Endothelial cell of umbilical vein (primary cell): ENCODE data around the gene MACROD2. TPM values are rescaled to one million over a fixed set of nuclear protein-coding genes. Genes with fewer than 3 reads are reported as not detected.

ENCODE experiments used
- BruUV-seq: library from RNA; stranded (reverse); fragments of 400-500 nt; replicated peaks from 2 replicates; lab custom pipeline; 2021; lab: Mats Ljungman, UMichigan
- CTCF ChIA-PET: fragments of 300-600, 350-600 bp; sonication (Branson Sonifier 250); formaldehyde crosslinking; loops from one replicate; lab custom pipeline; 2021; ENCODE audit warnings: antibody characterized with exemption, inconsistent platforms; lab: Charles Lee
- POLR2A ChIA-PET: fragments of 300-600, 350-600 bp; sonication (Branson Sonifier 250); formaldehyde crosslinking; loops from one replicate; lab custom pipeline; 2021; ENCODE audit warnings: antibody characterized with exemption, inconsistent platforms; lab: Charles Lee
- DNase-seq: peaks from one replicate; pipeline ENCODE4 v3.0.0-alpha.2; 2011; ENCODE audit warnings: low read depth, low spot score
- FAIRE-seq: peaks from 2 replicates; lab custom pipeline; 2011; peaks lifted over from hg19 to GRCh38; lab: Jason Lieb, UNC
- H2AFZ ChIP-seq: 2 replicates; pipeline ENCODE4 v1.6.0; 2012; ENCODE audit warnings: low read depth, low read length, control low read depth, inconsistent platforms
- H3K27ac ChIP-seq: 2 replicates; pipeline ENCODE4 v1.5.1; 2011; ENCODE audit warnings: low read depth, mild to moderate bottlenecking, control low read depth, low read length, moderate library complexity; ENCODE audit not compliant: insufficient read depth
- H3K27me3 ChIP-seq, 2 experiments: 2 replicates each; pipeline versions ENCODE4 v1.6.0 to v1.6.1; 2011; ENCODE audit warnings: low read length in 2 of 2, mixed read lengths in 1 of 2; ENCODE audit not compliant: control insufficient read depth in 2 of 2, insufficient read depth in 2 of 2
- H3K36me3 ChIP-seq, 2 experiments: 2 replicates in 1 of 2; 3 replicates in 1 of 2; pipeline ENCODE4 v1.5.1; 2011; ENCODE audit warnings: low read length in 2 of 2, mild to moderate bottlenecking in 1 of 2, moderate library complexity in 1 of 2; ENCODE audit not compliant: control insufficient read depth in 2 of 2, insufficient read depth in 2 of 2; ENCODE audit errors: extremely low read depth in 1 of 2
- H3K4me1 ChIP-seq: 3 replicates; pipeline ENCODE4 v1.5.1; 2011; ENCODE audit warnings: mild to moderate bottlenecking, low read length; ENCODE audit not compliant: control insufficient read depth, insufficient read depth; ENCODE audit errors: extremely low read depth
- H3K4me2 ChIP-seq: 2 replicates; pipeline ENCODE4 v1.6.1; 2011; ENCODE audit warnings: low read length, control low read depth, mixed read lengths; ENCODE audit not compliant: insufficient read depth
- H3K4me3 ChIP-seq, 3 experiments: fragments of 200-600 bp in 1 of 3; sonication (generic), shearing (Covaris generic) in 1 of 3; replicated peaks in 1 of 3; 2 replicates each; pipeline ENCODE4 v1.5.1; 2011 to 2016; ENCODE audit warnings: control low read depth in 3 of 3, low read length in 3 of 3, mild to moderate bottlenecking in 2 of 3, inconsistent platforms in 1 of 3, low read depth in 1 of 3, moderate library complexity in 1 of 3; ENCODE audit not compliant: insufficient read depth in 1 of 3
- H3K79me2 ChIP-seq: 2 replicates; pipeline ENCODE4 v1.6.0; 2012; ENCODE audit warnings: low read length, inconsistent platforms; ENCODE audit not compliant: control insufficient read depth, insufficient read depth
- H3K9ac ChIP-seq: replicated peaks from 2 replicates; pipeline ENCODE3; 2011; ENCODE audit warnings: low read length, control low read depth; ENCODE audit not compliant: insufficient read depth; ENCODE audit errors: extremely low read depth
- H3K9me1 ChIP-seq: replicated peaks from 3 replicates; pipeline ENCODE4 v1.6.0; 2011; ENCODE audit warnings: mild to moderate bottlenecking, low read length; ENCODE audit not compliant: control insufficient read depth, insufficient read depth; ENCODE audit errors: extremely low read depth
- H3K9me3 ChIP-seq: replicated peaks from 2 replicates; pipeline ENCODE4 v1.5.1; 2012; ENCODE audit warnings: low read length, inconsistent platforms; ENCODE audit not compliant: control insufficient read depth, insufficient read depth
- H4K20me1 ChIP-seq: replicated peaks from 2 replicates; pipeline ENCODE3; 2011; ENCODE audit warnings: mild to moderate bottlenecking, low read length; ENCODE audit not compliant: control insufficient read depth, insufficient read depth; ENCODE audit errors: extremely low read depth
- CTCF ChIP-seq, 2 donors: IDR thresholded peaks; 1 replicate in 1 of 2; 2 replicates in 1 of 2; pipeline ENCODE4 v1.5.1; 2011; ENCODE audit warnings: low read length in 2 of 2, mild to moderate bottlenecking in 2 of 2, moderate library complexity in 2 of 2, control low read depth in 1 of 2, inconsistent platforms in 1 of 2, low read depth in 1 of 2; ENCODE audit not compliant: insufficient read depth in 1 of 2; ENCODE audit errors: extremely low read depth in 1 of 2
- EZH2 ChIP-seq: IDR thresholded peaks from 2 replicates; pipeline ENCODE4 v1.6.1; 2012; ENCODE audit warnings: borderline replicate concordance, low read depth, mild to moderate bottlenecking, moderate library complexity, low read length, inconsistent platforms; ENCODE audit not compliant: severe bottlenecking
- GATA2 ChIP-seq: IDR thresholded peaks from 2 replicates; pipeline ENCODE4 v1.7.0; 2011; ENCODE audit warnings: low read depth, mild to moderate bottlenecking, moderate library complexity, mixed read lengths, low read length; ENCODE audit not compliant: insufficient read length, insufficient read depth
- JUN ChIP-seq: IDR thresholded peaks from 2 replicates; pipeline ENCODE4 v1.6.1; 2011; ENCODE audit warnings: borderline replicate concordance, low read depth; ENCODE audit not compliant: insufficient read length, insufficient read depth
- MYC ChIP-seq: IDR thresholded peaks from one replicate; pipeline ENCODE4 v1.6.1; 2011; ENCODE audit warnings: mild to moderate bottlenecking, low read depth, low read length
- POLR2A ChIP-seq: IDR thresholded peaks from 2 replicates; pipeline ENCODE4 v1.6.1; 2012; ENCODE audit warnings: low read depth, mild to moderate bottlenecking, control low read depth, low read length
- POLR2AphosphoS5 ChIP-seq: IDR thresholded peaks from 2 replicates; pipeline ENCODE4 v1.6.1; 2012; ENCODE audit warnings: low read depth, mild to moderate bottlenecking, control low read depth, low read length, moderate library complexity; ENCODE audit not compliant: insufficient read depth
- dilution Hi-C: fragments of 300-500 bp; cut with MboI; formaldehyde crosslinking; loops from one replicate; pipeline ENCODE4 v1.15.0; 2019; ENCODE audit warnings: low sequenced_read_pairs; ENCODE audit not compliant: extremely low pct_ligation_motif_present
- intact Hi-C: fragments of 100-400 bp; cut with micrococcal nuclease; formaldehyde crosslinking; loops from one replicate; pipeline ENCODE4 v1.10.0; 2022
- polyA plus RNA-seq, 4 experiments: library from polyadenylated mRNA; depleted of rRNA in 3 of 4; stranded (reverse) in 3 of 4; unstranded in 1 of 4; fragments of >200 nt; gene quantifications; 2 replicates each; pipeline versions ENCODE4 v1.2.1 to v1.2.3, GENCODE V29; 2011 to 2012; ENCODE audit warnings: missing spikeins in 1 of 4
- total RNA-seq: library from RNA; stranded (reverse); gene quantifications from 2 replicates; pipeline ENCODE4 v1.2.3, GENCODE V29; 2021

MACROD2 gene
- total and polyA plus RNA-seq, 2 donors (not counting 3 experiments of a cell fraction or from before 2014, with no cell fraction given): 0.11 to 0.73 TPM

- Histone ChIP-seq H4K20me1 (no peaks in the 10 kb centered on the region), H3K79me2 (no peaks in the 10 kb centered on the region), H3K27me3 (no peaks in the 10 kb centered on the region), H3K4me1 (no peaks in the 10 kb centered on the region), H3K27ac (no peak overlapping the region), H3K4me2 (no peak overlapping the region), H3K9ac (no peak overlapping the region), H3K9me1 (no peaks in the 10 kb centered on the region), H3K4me3 (no peak overlapping the region), H3K9me3 (no peaks in the 10 kb centered on the region), H2AFZ (no peak overlapping the region), H3K36me3 (no peaks in the 10 kb centered on the region)
- no peak for TF ChIP-seq MYC
- no peak for TF ChIP-seq POLR2AphosphoS5
- no peak for TF ChIP-seq EZH2
- ChIA-PET POLR2A (no interaction called here), CTCF (interaction anchor here (1.5 to 1.7 kb wide), 2 partner anchors 8 to 12 kb away, joined by 4 to 5 read pairs; no protein-coding TSS in a partner anchor)
- no TSS peak for BruUV-seq
- DNase-seq (no peak), FAIRE-seq (peak; percentile 12)
- intact Hi-C loops: no loop called here
- dilution Hi-C loops: no loop called here
Observed at GRCh38 chr20:14647016-14647415, 651.7 kb downstream of the MACROD2 start.

GRCh38 chr20:14649662-14650061 is 654.3 kb downstream of the MACROD2 start:
- ChIA-PET POLR2A (no interaction called here), CTCF (no interaction called here)
- BruUV-seq: no TSS peak

More at GRCh38 chr20:14649662-14650061, 654.3 kb downstream of the MACROD2 start:
- Histone ChIP-seq H3K4me1 (no peaks in the 10 kb centered on the region), H2AFZ (no peak overlapping the region), H3K79me2 (no peaks in the 10 kb centered on the region), H3K27me3 (no peaks in the 10 kb centered on the region), H3K4me2 (no peak overlapping the region), H3K9me3 (no peaks in the 10 kb centered on the region), H3K4me3 (no peak overlapping the region), H3K36me3 (no peaks in the 10 kb centered on the region), H3K27ac (no peak overlapping the region), H4K20me1 (no peaks in the 10 kb centered on the region), H3K9ac (no peak overlapping the region), H3K9me1 (no peaks in the 10 kb centered on the region)
- FAIRE-seq: no peak
- intact Hi-C loops (no loop called here), dilution Hi-C loops (no loop called here)
- no peak for DNase-seq
- TF ChIP-seq CTCF (IDR thresholded peaks at IDR 0.05; ENCODE audit: extremely low read depth in 1 of 2, insufficient read depth in 1 of 2, low read depth in 1 of 2, low read length in 2 of 2) (no peak), MYC (no peak), POLR2A (no peak), GATA2 (no peak), JUN (no peak)
